Stimulated activated naive CD8-positive, alpha-beta T cell treated with anti-CD3 and anti-CD28 coated beads, Interleukin-15, amount 100 ng/mL, for 72 hours (primary cell): ENCODE measurements around the gene WASF3.

ENCODE experiments used
- ATAC-seq: fragments of 150-1000 bp; cut with Tn5 transposase; 2 replicates; pipeline ENCODE4 v1.10.0; 2021; ENCODE audit warnings: mild to moderate bottlenecking, moderate library complexity
- DNase-seq, 2 donors: peaks; one replicate each; pipeline ENCODE4 v3.0.0; 2021 to 2022
- H3K27ac Mint-ChIP-seq, 2 donors: one replicate each; pipeline ENCODE4 v1.8.0; 2022; ENCODE audit warnings: mild to moderate bottlenecking in 2 of 2, mixed read lengths in 2 of 2, moderate library complexity in 2 of 2
- H3K27me3 Mint-ChIP-seq: one replicate; pipeline ENCODE4 v1.8.0; 2022; ENCODE audit warnings: mixed read lengths
- H3K4me1 Mint-ChIP-seq: one replicate; pipeline ENCODE4 v1.8.0; 2022; ENCODE audit warnings: mild to moderate bottlenecking, mixed read lengths
- H3K4me3 Mint-ChIP-seq, 2 donors: one replicate each; pipeline ENCODE4 v1.8.0; 2022; ENCODE audit warnings: mild to moderate bottlenecking in 2 of 2, mixed read lengths in 2 of 2, moderate library complexity in 1 of 2
- H3K9me3 Mint-ChIP-seq, 2 donors: one replicate each; pipeline ENCODE4 v1.8.0; 2022; ENCODE audit warnings: mixed read lengths in 2 of 2

The WASF3 gene

DNA sequence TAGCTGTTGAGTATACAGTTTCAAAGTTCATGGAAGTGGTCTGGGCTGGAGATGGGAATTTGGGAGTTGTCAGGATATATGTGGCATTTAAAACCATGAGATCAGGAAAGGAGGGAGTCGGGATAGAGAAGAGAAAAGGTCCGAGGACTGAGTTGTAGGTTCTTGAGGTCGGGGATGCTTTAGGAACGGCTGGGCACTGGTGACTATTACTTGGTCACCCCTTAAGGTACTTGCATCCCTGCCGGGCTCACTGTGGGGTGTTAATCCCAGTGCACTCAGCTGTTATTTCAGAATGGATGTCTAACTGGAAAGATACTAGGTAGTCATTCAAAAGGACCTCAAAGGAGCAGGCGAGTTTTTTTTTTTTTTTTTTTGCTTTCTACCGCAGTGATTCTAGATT is 34.2 kb downstream of the WASF3 start:
- no peak for ATAC-seq
- Mint-ChIP-seq H3K4me1 (no peaks in the 10 kb centered on the region), H3K4me3 (no peak overlapping the region), H3K9me3 (peaks cover 4% of the 10 kb centered on the region in 2 donors), H3K27me3 (peaks cover 61% of the 10 kb centered on the region), H3K27ac (no peak overlapping the region)
- DNase-seq: no peak

DNA sequence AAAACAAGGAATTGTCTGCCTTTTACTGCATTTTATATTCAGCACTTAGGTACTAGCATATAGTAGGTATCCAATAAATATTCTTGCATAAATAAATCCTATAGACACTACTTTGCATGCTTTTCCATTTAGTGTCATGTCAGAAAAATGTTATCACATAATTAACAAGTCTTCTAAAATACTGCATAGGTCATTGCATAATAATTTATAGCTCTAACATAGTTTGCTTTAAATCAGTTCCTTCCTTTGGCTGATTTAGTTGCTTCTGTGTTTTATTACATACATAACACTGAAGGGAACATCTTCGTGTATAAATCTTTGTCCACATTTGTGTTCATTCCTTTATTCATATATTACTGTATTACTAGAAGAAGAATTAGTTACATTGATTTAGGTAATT is 36.2 kb downstream of the WASF3 start:
- H3K27me3 Mint-ChIP-seq: peaks cover 48% of the 10 kb centered on the region
- H3K4me1 Mint-ChIP-seq: no peaks in the 10 kb centered on the region
- ATAC-seq (no peak), DNase-seq (no peak)
- no peak overlapping the region for H3K27ac Mint-ChIP-seq
- H3K9me3 Mint-ChIP-seq: peaks cover 9 to 12% of the 10 kb centered on the region in 2 donors
- H3K4me3 Mint-ChIP-seq: no peak overlapping the region

DNA sequence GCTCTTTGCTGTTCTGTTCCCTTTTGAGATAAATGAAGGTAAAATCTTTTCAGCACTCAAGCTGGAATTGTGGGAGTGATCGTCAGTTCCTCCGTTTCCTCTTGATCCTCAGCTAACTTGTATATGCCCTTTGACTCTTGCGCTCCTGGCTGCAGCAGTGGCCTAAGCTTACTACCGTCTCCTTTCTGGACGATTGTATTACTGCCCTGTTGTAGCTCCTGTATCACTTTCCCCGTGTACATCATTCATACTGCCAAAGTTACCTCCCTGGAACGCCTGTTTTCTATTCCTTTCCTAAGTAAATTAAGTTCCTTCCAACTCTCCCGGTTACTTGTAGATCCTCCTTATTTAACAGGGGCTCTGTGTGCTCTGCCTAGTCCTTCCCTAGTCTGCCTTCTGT is 36.9 kb downstream of the WASF3 start:
- ATAC-seq: no peak
- peaks cover 9 to 12% of the 10 kb centered on the region in 2 donors for H3K9me3 Mint-ChIP-seq
- H3K27ac Mint-ChIP-seq: no peak overlapping the region

DNA sequence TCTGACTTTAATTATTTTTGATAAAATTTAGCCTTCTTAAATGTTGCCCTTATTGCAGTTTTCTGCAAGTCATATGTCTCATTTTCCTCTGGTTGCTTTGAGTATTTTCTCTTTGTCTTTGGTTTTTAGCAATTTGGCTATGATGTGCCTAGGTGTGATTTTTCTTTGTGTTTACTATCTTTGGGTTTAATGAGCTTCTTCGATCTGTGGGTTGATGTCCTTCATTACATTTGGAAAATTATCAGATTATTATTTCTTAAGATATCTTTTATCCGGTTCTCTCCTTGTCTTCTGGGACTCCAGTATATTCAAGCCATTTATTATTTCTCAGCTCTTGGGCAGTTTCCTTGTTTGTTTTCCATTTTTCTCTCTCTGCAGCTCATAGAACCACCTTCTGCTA is 39.0 kb downstream of the WASF3 start:
- Mint-ChIP-seq H3K27ac (no peak overlapping the region), H3K9me3 (peaks cover 9 to 12% of the 10 kb centered on the region in 2 donors), H3K4me3 (no peak overlapping the region), H3K4me1 (peaks cover 5% of the 10 kb centered on the region), H3K27me3 (peaks cover 36% of the 10 kb centered on the region)
- no peak for DNase-seq
- no peak for ATAC-seq

More for the DNA sequence above, 36.9 kb downstream of the WASF3 start:
- peaks cover 41% of the 10 kb centered on the region for H3K27me3 Mint-ChIP-seq
- no peaks in the 10 kb centered on the region for H3K4me1 Mint-ChIP-seq
- no peak for DNase-seq
- H3K4me3 Mint-ChIP-seq: no peak overlapping the region

DNA sequence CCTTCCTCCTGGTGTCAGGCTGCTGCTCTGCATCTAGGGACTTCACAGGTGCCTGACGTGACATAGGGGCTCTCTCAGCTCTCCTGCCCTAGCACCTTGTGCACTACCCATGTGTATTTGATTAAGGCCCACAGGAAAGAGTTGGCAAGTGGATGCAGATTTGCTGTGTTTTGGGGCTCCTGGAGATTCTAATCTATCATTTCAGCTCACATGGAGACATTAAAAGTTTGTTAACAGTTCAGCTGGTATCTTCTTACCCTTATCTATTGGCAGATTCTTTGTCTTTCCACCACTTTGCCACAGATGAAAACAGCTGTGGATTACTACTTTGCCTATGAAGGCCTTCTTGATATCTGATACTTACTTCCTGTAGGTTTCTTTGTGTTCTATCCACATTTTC is 41.9 kb downstream of the WASF3 start:
- H3K27me3 Mint-ChIP-seq: peaks cover 22% of the 10 kb centered on the region
- ATAC-seq: no peak
- no peak for DNase-seq
- peaks cover 13% of the 10 kb centered on the region for H3K4me1 Mint-ChIP-seq
- H3K27ac Mint-ChIP-seq: no peak overlapping the region
- no peak overlapping the region for H3K4me3 Mint-ChIP-seq
- peaks cover 9 to 12% of the 10 kb centered on the region in 2 donors for H3K9me3 Mint-ChIP-seq

DNA sequence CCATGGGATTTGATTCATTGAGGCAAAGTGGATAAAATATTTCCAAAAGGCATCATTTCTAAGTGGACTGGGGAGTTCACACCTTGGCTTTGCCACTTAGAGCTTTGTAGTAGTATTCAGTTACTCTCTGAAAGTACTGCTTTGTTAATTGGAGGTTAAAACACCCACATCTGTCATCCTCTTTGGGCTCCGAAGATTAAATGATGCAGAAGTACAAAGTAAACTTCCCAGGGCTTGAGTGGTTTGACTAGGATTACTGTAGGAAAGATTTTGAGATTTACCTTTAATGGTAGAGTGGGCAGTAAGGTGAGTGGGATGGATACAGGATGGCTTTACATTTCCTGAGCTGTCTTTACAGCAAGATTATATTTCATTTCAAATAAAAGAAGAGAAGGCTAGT is 42.4 kb downstream of the WASF3 start:
- Mint-ChIP-seq H3K27me3 (peaks cover 17% of the 10 kb centered on the region), H3K9me3 (peaks cover 9 to 12% of the 10 kb centered on the region in 2 donors), H3K27ac (no peak overlapping the region), H3K4me1 (peaks cover 13% of the 10 kb centered on the region), H3K4me3 (no peak overlapping the region)
- ATAC-seq (no peak), DNase-seq (no peak)

DNA sequence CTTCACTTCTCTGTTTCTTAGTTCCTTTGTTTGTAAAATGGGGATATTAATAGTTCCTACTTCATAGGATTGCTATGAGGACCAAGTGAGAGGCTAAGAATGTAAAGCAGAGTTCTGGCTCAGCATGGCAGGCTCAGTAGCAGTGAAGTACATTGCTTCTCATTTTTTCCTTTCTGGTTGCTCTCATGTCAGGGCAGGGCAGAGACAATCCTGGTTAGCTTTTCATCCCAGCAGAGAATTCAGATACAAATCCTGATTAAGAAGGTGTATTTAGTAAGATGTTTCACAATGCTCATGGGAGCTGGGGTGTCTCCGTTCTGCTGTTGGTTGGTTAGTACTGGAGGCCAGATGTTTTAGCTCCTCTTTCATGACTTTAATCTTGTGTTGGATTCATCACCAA is 42.9 kb downstream of the WASF3 start:
- Mint-ChIP-seq H3K4me1 (peaks cover 13% of the 10 kb centered on the region), H3K27ac (peak overlapping the region in 1 of 2 donors; percentile 22), H3K4me3 (no peak overlapping the region), H3K27me3 (peaks cover 13% of the 10 kb centered on the region), H3K9me3 (peaks cover 9 to 12% of the 10 kb centered on the region in 2 donors)
- no peak for ATAC-seq
- DNase-seq: no peak

DNA sequence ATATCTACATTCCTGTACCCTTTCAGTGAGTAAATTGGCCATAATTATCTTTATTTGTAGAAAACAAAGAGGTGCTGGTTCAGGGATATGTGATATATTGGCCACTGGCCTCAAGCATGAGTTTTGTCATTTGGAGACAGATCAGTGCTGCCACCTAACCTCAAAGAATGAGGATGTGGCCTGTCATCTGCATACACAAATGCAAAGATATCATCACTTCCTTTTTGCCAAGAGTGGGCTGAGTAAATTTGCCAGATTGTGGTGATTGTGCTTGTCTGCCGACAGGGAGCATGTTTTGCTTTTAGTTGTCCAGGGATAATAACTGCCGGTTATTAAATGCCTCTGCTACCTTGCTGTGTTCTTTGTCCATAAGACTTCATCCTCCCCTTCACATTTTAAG is 44.2 kb downstream of the WASF3 start:
- Mint-ChIP-seq H3K4me3 (no peak overlapping the region), H3K4me1 (peaks cover 13% of the 10 kb centered on the region), H3K9me3 (peaks cover 6 to 7% of the 10 kb centered on the region in 2 donors), H3K27ac (no peak overlapping the region), H3K27me3 (peaks cover 8% of the 10 kb centered on the region)
- peak; percentile 1 to 39 for DNase-seq
- peak; percentile 94 for ATAC-seq

DNA sequence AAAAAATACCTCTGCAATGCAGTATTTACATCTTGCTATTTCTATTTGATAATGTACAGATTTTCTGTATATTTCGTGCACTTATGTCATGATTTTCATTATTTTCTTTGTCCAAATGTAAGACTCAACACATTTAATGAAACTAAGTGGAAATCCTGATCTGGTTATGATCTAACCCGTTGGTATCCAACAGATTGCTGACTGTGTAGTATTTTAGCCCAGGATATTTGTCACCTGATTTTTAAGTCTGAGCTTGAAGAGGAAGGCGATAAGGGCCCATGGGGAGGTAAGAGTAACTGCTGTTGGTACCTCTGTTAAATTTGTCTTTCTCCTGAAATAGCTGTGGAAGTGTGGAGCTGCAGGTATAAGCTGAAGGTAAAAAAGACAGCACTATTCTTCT is 45.3 kb downstream of the WASF3 start:
- H3K4me1 Mint-ChIP-seq: peaks cover 13% of the 10 kb centered on the region
- peaks cover 0 to 4% of the 10 kb centered on the region in 2 donors for H3K9me3 Mint-ChIP-seq
- H3K27ac Mint-ChIP-seq: no peak overlapping the region
- H3K27me3 Mint-ChIP-seq: peaks cover 8% of the 10 kb centered on the region
- DNase-seq (no peak), ATAC-seq (no peak)
- no peak overlapping the region for H3K4me3 Mint-ChIP-seq

DNA sequence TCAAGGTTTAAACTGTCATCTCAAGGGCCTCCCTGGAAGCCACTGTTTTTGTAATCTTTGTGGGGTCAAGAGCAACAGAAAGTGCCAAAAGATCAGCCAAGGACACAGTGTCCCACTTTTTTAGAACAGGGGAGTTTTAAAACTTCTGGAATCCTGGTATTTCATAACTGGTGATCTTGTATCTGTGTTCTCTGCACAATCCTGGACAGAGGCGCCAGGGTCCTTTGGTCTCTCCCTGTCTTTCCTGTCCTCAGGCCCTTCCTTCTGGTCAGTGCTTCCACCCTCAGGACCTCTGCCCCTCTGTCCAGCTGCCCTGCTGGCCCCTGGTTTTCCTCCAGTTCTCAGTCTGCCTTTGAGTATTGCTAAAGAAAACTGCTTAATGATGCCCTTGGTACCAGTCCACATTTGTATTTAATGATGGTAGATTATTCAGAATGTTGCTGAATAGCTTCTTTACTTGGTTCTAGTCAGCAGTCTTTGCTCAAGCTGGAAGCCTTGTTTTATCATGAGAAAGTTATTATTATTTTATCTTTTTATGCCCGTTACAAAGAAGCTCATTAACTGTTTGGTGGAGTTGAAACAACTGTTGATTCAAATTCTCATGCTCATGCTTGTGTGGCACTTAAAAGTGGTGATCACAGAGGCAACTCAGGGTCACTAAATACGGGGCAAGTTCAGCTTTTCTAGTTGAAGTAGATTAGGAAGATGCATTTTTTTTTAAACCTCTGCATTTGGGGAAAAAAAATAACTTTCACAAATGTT is 47.5 kb downstream of the WASF3 start:
- Mint-ChIP-seq H3K27me3 (peaks cover 8% of the 10 kb centered on the region), H3K4me3 (no peak overlapping the region), H3K4me1 (peaks cover 13% of the 10 kb centered on the region), H3K9me3 (no peaks in the 10 kb centered on the region), H3K27ac (no peak overlapping the region)
- DNase-seq (no peak), ATAC-seq (no peak)

DNA sequence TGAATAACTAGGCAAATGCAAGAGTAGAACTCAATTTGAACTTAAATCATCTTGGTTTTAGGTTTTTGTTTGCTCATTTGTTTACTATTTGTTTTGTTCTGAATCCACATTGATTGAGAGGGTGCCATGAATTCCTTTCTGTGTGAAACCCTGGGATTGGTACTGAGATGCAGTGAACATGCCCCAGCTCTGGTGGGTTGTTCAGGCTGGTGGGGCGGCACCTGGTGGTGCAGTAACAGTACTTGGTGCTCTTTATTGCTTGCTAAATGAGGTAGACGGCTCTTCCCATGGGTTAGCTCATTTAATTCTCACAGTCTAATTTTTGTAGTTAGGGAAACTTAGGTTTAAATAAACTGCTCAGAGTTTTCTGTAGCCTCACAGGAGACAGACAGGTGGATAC is 48.4 kb downstream of the WASF3 start:
- H3K9me3 Mint-ChIP-seq: no peaks in the 10 kb centered on the region
- no peak for DNase-seq
- no peak for ATAC-seq

DNA sequence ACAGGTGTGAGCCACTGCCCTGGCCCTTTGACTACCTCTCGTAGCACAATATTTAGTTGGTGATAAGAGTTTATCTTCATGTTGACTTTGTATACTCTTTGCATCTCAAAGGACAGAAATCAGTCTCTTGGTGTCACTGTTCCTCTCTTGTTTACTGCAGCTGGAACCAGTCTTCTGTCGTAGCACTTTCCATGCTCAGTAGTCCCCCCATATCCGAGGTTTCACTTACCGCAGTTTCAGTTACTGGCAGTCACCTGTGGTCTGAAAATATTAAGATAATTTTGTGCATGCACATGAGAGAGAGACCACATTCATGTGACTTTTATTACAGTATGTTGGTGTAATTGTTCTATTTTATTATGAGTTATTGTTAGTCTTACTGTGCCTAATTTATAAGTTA is 49.1 kb downstream of the WASF3 start:
- Mint-ChIP-seq H3K4me3 (no peak overlapping the region), H3K9me3 (no peaks in the 10 kb centered on the region), H3K27me3 (peaks cover 8% of the 10 kb centered on the region), H3K27ac (no peak overlapping the region), H3K4me1 (peaks cover 6% of the 10 kb centered on the region)
- ATAC-seq (no peak), DNase-seq (no peak)

More for the DNA sequence above, 48.4 kb downstream of the WASF3 start:
- no peak overlapping the region for H3K4me3 Mint-ChIP-seq
- peaks cover 13% of the 10 kb centered on the region for H3K4me1 Mint-ChIP-seq
- peaks cover 10% of the 10 kb centered on the region for H3K27me3 Mint-ChIP-seq
- peak overlapping the region in 1 of 2 donors; percentile 23 for H3K27ac Mint-ChIP-seq

DNA sequence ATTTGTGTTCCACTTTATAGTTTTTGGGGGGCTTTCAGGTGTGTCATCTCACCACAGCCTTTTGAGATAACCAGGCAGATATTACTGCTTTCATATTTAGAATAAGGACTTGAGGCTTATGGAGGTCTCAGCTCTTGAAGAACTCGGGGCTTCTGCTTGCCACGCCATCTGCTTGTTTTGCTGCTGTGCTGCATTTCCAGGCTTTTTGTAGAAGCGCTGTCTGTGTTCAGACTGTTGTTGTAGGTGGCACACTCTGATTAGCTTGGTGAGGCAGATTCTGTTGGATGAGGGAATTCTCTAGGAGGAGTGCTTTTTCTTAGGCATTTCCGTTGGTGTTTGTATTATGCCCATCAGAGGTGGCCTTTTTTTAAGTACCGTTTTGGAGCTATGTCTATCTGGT is 57.2 kb downstream of the WASF3 start:
- DNase-seq: no peak
- H3K27ac Mint-ChIP-seq: no peak overlapping the region
- peaks cover 22% of the 10 kb centered on the region for H3K27me3 Mint-ChIP-seq
- H3K9me3 Mint-ChIP-seq: no peaks in the 10 kb centered on the region
- ATAC-seq: no peak
- H3K4me3 Mint-ChIP-seq: no peak overlapping the region
- H3K4me1 Mint-ChIP-seq: no peaks in the 10 kb centered on the region

DNA sequence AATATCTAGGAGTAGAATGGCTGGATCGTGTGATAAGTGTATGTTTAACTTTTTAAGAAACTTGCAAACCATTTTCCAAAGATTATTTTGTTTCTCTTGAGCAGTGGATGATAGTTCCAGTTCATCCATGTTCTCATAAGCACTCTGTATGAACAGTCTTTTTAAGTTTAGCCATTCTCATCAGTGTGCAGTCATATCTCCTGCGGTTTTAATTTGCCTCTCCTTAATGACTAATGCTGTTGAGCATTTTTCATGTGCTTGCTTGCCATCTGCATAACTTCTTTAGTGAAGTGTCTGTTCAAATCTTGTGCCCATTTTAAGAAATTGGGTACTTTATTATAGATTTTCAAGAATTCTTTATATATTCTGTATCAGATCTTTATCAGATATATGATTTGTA is 58.6 kb downstream of the WASF3 start:
- no peak overlapping the region for H3K4me3 Mint-ChIP-seq
- peak overlapping the region in 1 of 2 donors; percentile 22 for H3K27ac Mint-ChIP-seq
- no peak for ATAC-seq
- H3K4me1 Mint-ChIP-seq: no peaks in the 10 kb centered on the region
- H3K27me3 Mint-ChIP-seq: peaks cover 18% of the 10 kb centered on the region
- H3K9me3 Mint-ChIP-seq: no peaks in the 10 kb centered on the region
- DNase-seq: no peak

DNA sequence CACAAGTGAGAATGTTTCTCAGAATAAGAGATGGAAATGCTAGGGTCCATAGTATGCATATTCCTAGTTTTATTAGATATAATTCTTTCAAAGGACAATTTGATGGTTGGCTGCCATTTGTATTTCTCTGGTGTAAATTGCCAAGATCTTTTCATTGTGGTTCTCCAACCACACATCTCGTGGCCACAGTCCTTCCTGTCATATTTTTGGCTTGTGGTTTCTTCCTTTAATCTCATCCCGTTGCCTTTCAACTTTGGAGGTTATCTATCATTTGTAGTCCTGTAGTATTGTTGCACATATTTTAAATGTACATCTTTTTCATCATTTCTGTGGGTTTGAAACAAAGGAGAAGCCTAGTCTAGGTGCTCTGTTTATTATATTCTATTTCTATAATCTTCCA is 61.2 kb downstream of the WASF3 start:
- ATAC-seq (no peak), DNase-seq (no peak)
- no peak overlapping the region for H3K27ac Mint-ChIP-seq
- no peaks in the 10 kb centered on the region for H3K4me1 Mint-ChIP-seq
- no peak overlapping the region for H3K4me3 Mint-ChIP-seq
- H3K27me3 Mint-ChIP-seq: peaks cover 32% of the 10 kb centered on the region
- H3K9me3 Mint-ChIP-seq: peaks cover 6% of the 10 kb centered on the region in 2 donors

DNA sequence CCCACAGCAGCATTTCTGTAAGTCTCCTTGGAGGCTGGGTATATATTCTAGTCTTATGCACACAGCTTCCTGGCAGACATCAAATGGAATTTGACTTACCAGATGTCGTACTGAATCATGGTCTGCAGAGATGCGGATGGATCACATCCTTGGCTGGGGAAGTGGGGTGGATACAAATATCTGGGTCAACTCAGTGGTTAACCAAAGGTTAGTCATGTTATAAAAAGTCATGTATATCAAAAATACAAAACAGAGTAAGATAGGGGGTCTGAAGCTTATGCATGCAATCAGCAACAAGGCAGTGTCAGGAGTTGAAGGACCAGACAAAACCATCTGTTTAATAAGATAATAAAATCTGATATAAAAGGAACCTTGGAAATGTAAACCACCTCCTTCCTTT is 61.9 kb downstream of the WASF3 start:
- H3K27me3 Mint-ChIP-seq: peaks cover 39% of the 10 kb centered on the region
- H3K4me1 Mint-ChIP-seq: no peaks in the 10 kb centered on the region
- no peak for ATAC-seq

More for the DNA sequence above, 61.9 kb downstream of the WASF3 start:
- H3K4me3 Mint-ChIP-seq: no peak overlapping the region
- no peak overlapping the region for H3K27ac Mint-ChIP-seq
- peaks cover 12 to 13% of the 10 kb centered on the region in 2 donors for H3K9me3 Mint-ChIP-seq
- no peak for DNase-seq
